Transverse colon (tissue), 4 donors: ENCODE data around the gene NCCRP1. TPM values are rescaled to one million over a fixed set of nuclear protein-coding genes. Genes with fewer than 3 reads are reported as not detected.
"Not testable (repeated sequence)": the region's sequence is repeated elsewhere in the genome, so short reads cannot be mapped to it uniquely, and the experiment has no call there.

Experiments
- DNase-seq: peaks from one replicate; pipeline ENCODE4 v3.0.0-alpha.2; 2019
- H3K27ac ChIP-seq, 4 donors: fragments of 200-600 bp; sonication (generic); 2 replicates each; pipeline ENCODE4 v1.5.1; 2016 to 2018; ENCODE audit warnings: inconsistent platforms in 4 of 4
- H3K27me3 ChIP-seq: fragments of 200-600 bp; sonication (generic); 2 replicates; pipeline ENCODE4 v1.5.1; 2017; ENCODE audit warnings: inconsistent platforms
- H3K36me3 ChIP-seq, 4 donors: fragments of 200-600 bp; sonication (generic); 2 replicates each; pipeline ENCODE4 v1.5.1; 2017 to 2019; ENCODE audit warnings: inconsistent platforms in 4 of 4
- H3K4me1 ChIP-seq, 4 donors: fragments of 200-600 bp; sonication (generic); 2 replicates each; pipeline ENCODE4 v1.5.1; 2017 to 2020; ENCODE audit warnings: inconsistent platforms in 4 of 4
- H3K4me3 ChIP-seq, 4 donors: fragments of 200-600 bp; sonication (generic); 1 replicate in 1 of 4; 2 replicates in 3 of 4; pipeline versions ENCODE4 v1.5.1 to v1.6.1; 2017 to 2019; ENCODE audit warnings: inconsistent platforms in 4 of 4
- H3K9me3 ChIP-seq, 2 donors: fragments of 200-600 bp; sonication (generic); 2 replicates each; pipeline ENCODE4 v1.5.1; 2017 to 2019; ENCODE audit warnings: inconsistent platforms in 2 of 2
- EP300 ChIP-seq: sonication (generic); formaldehyde crosslinking; IDR thresholded peaks from one replicate; pipeline ENCODE4 v1.6.1; 2017; ENCODE audit warnings: antibody characterized with exemption, low read depth
- POLR2A ChIP-seq: fragments of 450-650 bp; IDR thresholded peaks from one replicate; pipeline ENCODE4 v1.6.1; 2016; ENCODE audit warnings: antibody characterized with exemption, mild to moderate bottlenecking, moderate library complexity
- POLR2AphosphoS5 ChIP-seq, 3 donors: sonication (generic); formaldehyde crosslinking; IDR thresholded peaks; one replicate each; pipeline ENCODE4 v1.6.1; 2016; ENCODE audit warnings: antibody characterized with exemption in 3 of 3
- WGBS, 2 donors: methylation state at CpG; one replicate each; pipeline ENCODE4 v1.1.5; 2018; ENCODE audit warnings: low coverage in 1 of 2; 5-methylcytosine and 5-hydroxymethylcytosine counted together
- in situ Hi-C, 4 donors: fragments of 200-750 bp; cut with MboI; loops; one replicate each; pipeline versions ENCODE4 v1.15.0 to v1.15.1; 2017; ENCODE audit warnings: low sequenced_read_pairs in 3 of 4, low pct_ligation_motif_present in 1 of 4, low pct_unique_long_range_greater_than_20kb in 1 of 4
- intact Hi-C: fragments of 100-400 bp; cut with DNase I; formaldehyde crosslinking; loops from one replicate; pipeline ENCODE4 v1.15.1; 2023; ENCODE audit warnings: low total_unique reads
- total RNA-seq, 4 donors: library from RNA; depleted of rRNA; stranded (reverse); fragments of >200 nt; gene quantifications; one replicate each; pipeline ENCODE4 v1.1.0, GENCODE V29; 2016
- TF ChIP-seq, protein P1 (sequence below), 5 experiments: fragments of 200-600 bp in 3 of 5; fragments of 450-650 bp in 2 of 5; sonication (generic) in 3 of 5; IDR thresholded peaks; 1 replicate in 2 of 5; 2 replicates in 3 of 5; pipeline ENCODE4 v1.5.1; 2016 to 2017; ENCODE audit warnings: antibody characterized with exemption in 5 of 5, inconsistent platforms in 3 of 5, mild to moderate bottlenecking in 2 of 5, moderate library complexity in 1 of 5

Gene NCCRP1
- total RNA-seq, 4 donors from 2014 or later, result 0.14 to 3.0 (median 1.1) TPM; not detected in 1

DNA sequence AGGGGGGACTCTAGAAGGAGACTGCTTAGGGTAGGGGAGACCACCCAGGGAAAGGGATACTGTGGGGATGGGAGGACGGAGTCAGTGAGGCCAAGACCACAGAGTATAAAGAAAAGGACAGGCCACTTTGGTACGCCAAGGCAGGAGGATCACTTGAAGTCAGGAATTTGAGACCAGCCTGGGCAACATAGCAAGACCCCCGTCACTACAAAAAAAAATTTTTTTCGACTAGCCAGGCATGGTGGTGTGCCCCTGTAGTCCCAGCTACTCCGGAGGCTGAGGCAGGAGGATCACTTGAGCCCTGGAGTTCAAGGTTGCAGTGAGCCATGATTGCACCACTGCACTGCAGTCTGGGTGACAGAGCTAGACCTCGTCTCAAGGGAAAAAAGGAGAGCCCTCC is 41.4 kb downstream of the NCCRP1 start:
- no peaks in the 10 kb centered on the region for H3K9me3 ChIP-seq
- no peak overlapping the region for H3K27ac ChIP-seq
- H3K4me3 ChIP-seq, result no peak overlapping the region
- H3K27me3 ChIP-seq, result peaks cover 13% of the 10 kb centered on the region
- no peak for DNase-seq
- peaks cover 0 to 5% (median 2%) of the 10 kb centered on the region in 4 donors for H3K4me1 ChIP-seq
- 43 to 75% methylated on average over 1 to 6 of the region's 6 CpGs for WGBS, 2 donors
- no peaks in the 10 kb centered on the region for H3K36me3 ChIP-seq
- TF ChIP-seq EP300, result no peak
- TF ChIP-seq POLR2A, result no peak
- TF ChIP-seq, protein P1, sequence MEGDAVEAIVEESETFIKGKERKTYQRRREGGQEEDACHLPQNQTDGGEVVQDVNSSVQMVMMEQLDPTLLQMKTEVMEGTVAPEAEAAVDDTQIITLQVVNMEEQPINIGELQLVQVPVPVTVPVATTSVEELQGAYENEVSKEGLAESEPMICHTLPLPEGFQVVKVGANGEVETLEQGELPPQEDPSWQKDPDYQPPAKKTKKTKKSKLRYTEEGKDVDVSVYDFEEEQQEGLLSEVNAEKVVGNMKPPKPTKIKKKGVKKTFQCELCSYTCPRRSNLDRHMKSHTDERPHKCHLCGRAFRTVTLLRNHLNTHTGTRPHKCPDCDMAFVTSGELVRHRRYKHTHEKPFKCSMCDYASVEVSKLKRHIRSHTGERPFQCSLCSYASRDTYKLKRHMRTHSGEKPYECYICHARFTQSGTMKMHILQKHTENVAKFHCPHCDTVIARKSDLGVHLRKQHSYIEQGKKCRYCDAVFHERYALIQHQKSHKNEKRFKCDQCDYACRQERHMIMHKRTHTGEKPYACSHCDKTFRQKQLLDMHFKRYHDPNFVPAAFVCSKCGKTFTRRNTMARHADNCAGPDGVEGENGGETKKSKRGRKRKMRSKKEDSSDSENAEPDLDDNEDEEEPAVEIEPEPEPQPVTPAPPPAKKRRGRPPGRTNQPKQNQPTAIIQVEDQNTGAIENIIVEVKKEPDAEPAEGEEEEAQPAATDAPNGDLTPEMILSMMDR (IDR thresholded peaks at IDR 0.05), result no peak
- TF ChIP-seq POLR2AphosphoS5 (IDR thresholded peaks at IDR 0.05), result no peak
- intact Hi-C loops (no loop called here), in situ Hi-C loops (no loop called here)

DNA sequence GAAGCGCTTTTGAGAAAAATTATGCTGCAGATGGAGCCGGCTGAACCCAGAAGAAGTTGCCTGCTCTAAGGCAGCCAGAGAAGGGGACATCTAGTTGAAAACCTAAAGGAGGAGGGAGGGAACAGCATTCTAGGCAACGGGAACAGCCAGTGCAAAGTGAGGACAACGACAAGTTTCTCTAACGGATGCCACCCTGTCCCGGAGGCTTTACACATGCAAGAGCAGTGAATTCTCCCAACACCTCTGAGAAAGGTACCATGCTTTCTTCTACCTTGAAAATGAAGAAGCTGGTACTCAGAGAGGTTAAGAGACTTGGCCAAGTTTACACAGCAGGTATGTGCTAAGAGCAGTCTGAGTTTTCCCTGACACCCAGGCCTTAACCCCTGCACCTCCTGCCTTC is 42.2 kb downstream of the NCCRP1 start:
- intact Hi-C loops (no loop called here), in situ Hi-C loops (no loop called here)
- H3K4me1 ChIP-seq, result peaks cover 0 to 5% (median 2%) of the 10 kb centered on the region in 4 donors
- 85 to 94% methylated on average over 6 of the region's 6 CpGs for WGBS, 2 donors
- H3K36me3 ChIP-seq, result no peaks in the 10 kb centered on the region
- TF ChIP-seq POLR2AphosphoS5 (IDR thresholded peaks at IDR 0.05) (no peak), EP300 (no peak), POLR2A (no peak)
- TF ChIP-seq, protein P1 (IDR thresholded peaks at IDR 0.05), result no peak
- H3K4me3 ChIP-seq, result no peak overlapping the region
- DNase-seq, result no peak
- H3K9me3 ChIP-seq, result no peaks in the 10 kb centered on the region
- H3K27ac ChIP-seq, result no peak overlapping the region
- peaks cover 14% of the 10 kb centered on the region for H3K27me3 ChIP-seq

DNA sequence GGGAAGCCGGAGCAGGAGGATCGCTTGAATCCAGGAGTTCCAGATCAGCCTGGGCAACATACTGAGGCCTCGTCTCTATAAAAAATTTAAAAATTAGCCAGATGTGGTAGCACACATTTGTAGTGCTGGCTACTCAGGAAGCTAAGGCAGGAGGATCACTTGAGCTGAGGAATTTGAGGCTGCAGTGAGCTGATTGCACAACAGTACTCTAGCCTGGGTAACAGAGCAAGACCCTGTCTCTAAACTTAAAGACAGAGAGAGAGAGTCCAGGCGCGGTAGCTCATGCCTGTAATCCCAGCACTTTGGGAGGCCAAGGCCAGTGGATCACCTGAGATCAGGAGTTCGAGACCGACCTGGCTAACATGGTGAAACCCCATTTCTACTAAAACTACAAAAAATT is 43.7 kb downstream of the NCCRP1 start:
- intact Hi-C loops, result no loop called here
- in situ Hi-C loops, result no loop called here
- peaks cover 16% of the 10 kb centered on the region for H3K27me3 ChIP-seq

DNA sequence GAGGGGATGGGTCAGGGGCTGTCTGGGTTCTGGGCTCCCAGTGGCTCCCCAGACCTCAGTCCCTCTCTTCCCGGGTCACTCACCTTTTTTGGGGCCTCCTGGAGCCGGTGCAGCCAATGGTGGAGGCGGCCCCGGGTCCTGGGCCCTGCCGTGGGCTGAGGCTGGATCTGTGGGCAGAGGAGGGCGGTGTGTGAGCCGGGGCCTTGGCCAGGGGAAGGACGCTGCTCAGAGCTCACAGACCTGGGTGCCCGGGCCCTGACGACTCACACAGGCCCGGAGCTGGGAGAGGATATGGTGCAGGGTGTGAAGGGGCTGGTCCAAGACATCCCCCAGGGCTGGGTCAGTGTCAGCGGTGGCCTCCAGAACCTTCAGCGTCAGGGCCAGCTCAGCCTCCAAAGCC is 47.0 kb downstream of the NCCRP1 start:
- in situ Hi-C loops, DNase-seq, H3K27ac ChIP-seq, intact Hi-C loops, H3K4me3 ChIP-seq, H3K9me3 ChIP-seq, H3K4me1 ChIP-seq, H3K36me3 ChIP-seq: not testable (repeated sequence)
- 78% methylated on average over 6 of the region's 13 CpGs; no CpG with 5 or more reads in 1 of the 2 donors for WGBS, 2 donors
- H3K27me3 ChIP-seq, result peaks cover 30% of the 10 kb centered on the region

More for the DNA sequence above, 43.7 kb downstream of the NCCRP1 start:
- TF ChIP-seq POLR2AphosphoS5 (IDR thresholded peaks at IDR 0.05) (no peak), POLR2A (no peak), EP300 (no peak)
- TF ChIP-seq, protein P1 (IDR thresholded peaks at IDR 0.05), result no peak
- no peak for DNase-seq
- Histone ChIP-seq H3K4me1 (peaks cover 0 to 5% (median 2%) of the 10 kb centered on the region in 4 donors), H3K9me3 (no peaks in the 10 kb centered on the region), H3K4me3 (no peak overlapping the region), H3K36me3 (no peaks in the 10 kb centered on the region), H3K27ac (no peak overlapping the region)
- 67 to 92% methylated on average over 3 to 7 of the region's 7 CpGs for WGBS, 2 donors

DNA sequence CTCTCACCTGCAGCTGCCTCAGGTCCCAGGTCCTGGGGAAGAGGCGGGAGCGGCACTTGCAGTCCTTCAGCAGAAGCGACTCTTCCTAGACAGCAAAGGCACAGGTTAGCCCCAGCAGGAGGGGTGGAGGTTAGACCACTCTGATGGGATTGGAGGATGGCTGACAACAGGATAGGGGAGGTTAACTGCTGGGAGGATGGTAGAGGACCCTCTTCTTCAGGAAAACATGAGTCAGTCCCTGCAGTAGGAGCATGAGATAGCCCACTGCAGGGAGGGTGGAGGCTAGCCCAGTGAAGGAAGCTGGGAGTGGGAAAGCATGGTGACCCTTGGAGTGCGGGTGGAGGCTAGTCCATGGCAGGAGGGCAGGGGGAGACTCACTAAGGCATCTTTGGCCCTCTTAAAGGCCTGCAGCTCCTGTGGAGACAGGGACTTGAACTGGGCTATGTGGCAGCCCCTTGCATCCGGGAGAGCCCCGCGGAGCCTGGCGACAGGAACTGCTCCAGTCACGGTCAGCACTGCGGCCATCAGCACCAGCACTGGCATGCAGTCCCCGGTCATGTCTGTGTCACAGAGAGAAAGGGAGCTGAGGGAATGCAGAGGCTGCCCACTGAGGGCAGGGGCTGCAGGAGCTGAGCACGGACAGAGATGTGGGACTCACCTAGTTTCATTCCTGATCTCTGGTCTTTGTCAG is 47.8 kb downstream of the NCCRP1 start, which contains the start of gene IFNL3:
Gene IFNL3 (minus strand): TSS at position 597 of the 691 bp plus-strand sequence. CDS start 39 bp downstream, at position 558.
- intact Hi-C loops, H3K4me1 ChIP-seq, DNase-seq, H3K4me3 ChIP-seq, H3K9me3 ChIP-seq, H3K27ac ChIP-seq, in situ Hi-C loops, H3K36me3 ChIP-seq: not testable (repeated sequence)
- WGBS, 2 donors, result 90% methylated on average over 6 of the region's 12 CpGs; no CpG with 5 or more reads in 1 of the 2 donors
- peaks cover 38% of the 10 kb centered on the region for H3K27me3 ChIP-seq

DNA sequence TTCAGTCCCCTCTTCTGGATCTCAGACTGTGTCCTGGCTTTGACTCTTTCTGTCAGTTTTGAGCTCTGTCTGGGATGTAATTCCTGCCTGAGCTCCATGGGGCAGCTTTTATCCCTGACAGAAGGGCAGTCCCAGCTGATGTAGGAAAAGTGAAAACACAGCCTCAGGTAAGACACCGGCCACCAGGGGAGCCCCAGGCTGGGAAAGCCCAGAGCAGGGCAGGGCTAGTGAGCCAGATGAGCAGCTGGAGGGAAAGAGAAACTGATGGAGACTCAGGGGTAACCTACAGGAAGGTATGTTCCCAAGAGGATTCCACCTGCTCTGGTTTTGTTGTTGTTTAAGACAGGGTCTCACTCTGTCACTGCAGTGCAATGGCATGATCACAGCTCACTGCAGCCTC is 48.4 kb downstream of the NCCRP1 start:
- DNase-seq, intact Hi-C loops, H3K4me3 ChIP-seq, H3K9me3 ChIP-seq, H3K4me1 ChIP-seq, H3K36me3 ChIP-seq, in situ Hi-C loops, H3K27ac ChIP-seq: not testable (repeated sequence)
- peaks cover 44% of the 10 kb centered on the region for H3K27me3 ChIP-seq
- WGBS, 2 donors, result no CpG with 5 or more reads among the region's 1 CpG
